NOMO-1 treated with DMSO at 0.1 percent for 48 hours (cell line): ENCODE data around the gene OBP2A.

ENCODE experiments used
- DNase-seq: peaks from one replicate; lab custom pipeline; 2025; ENCODE audit not compliant: unreplicated experiment; lab: John Stamatoyannopoulos, UW

OBP2A gene

GRCh38 chr9:135575995-135576631 is 30.2 kb downstream of the OBP2A start:
- no peak for DNase-seq

- DNase-seq, result no peak
These were observed 31.3 kb downstream of the OBP2A start for GRCh38 chr9:135577256-135577655.

GRCh38 chr9:135579356-135579755 is 33.4 kb downstream of the OBP2A start:
- no peak for DNase-seq

- no peak for DNase-seq
These were observed 34.1 kb downstream of the OBP2A start for GRCh38 chr9:135579889-135580660.

- no peak for DNase-seq
These were observed 34.9 kb downstream of the OBP2A start for GRCh38 chr9:135580664-135581380.

GRCh38 chr9:135581636-135582426 is 35.9 kb downstream of the OBP2A start:
- no peak for DNase-seq

GRCh38 chr9:135582541-135582940 is 36.6 kb downstream of the OBP2A start:
- no peak for DNase-seq

- DNase-seq, result no peak
These were observed 37.2 kb downstream of the OBP2A start for GRCh38 chr9:135582966-135583687.

- no peak for DNase-seq
These were observed 37.7 kb downstream of the OBP2A start for GRCh38 chr9:135583688-135584011.

- DNase-seq, result no peak
These were observed 38.4 kb downstream of the OBP2A start for GRCh38 chr9:135584371-135584770.

GRCh38 chr9:135584934-135585333 is 39.0 kb downstream of the OBP2A start:
- DNase-seq, result no peak

GRCh38 chr9:135586601-135587109 is 40.7 kb downstream of the OBP2A start:
- no peak for DNase-seq

- no peak for DNase-seq
These were observed 41.7 kb downstream of the OBP2A start for GRCh38 chr9:135587658-135588057.

GRCh38 chr9:135588371-135588770 is 42.4 kb downstream of the OBP2A start:
- no peak for DNase-seq

- DNase-seq, result no peak
These were observed 43.1 kb downstream of the OBP2A start for GRCh38 chr9:135588886-135589595.

GRCh38 chr9:135589596-135590485 is 43.9 kb downstream of the OBP2A start:
- no peak for DNase-seq

GRCh38 chr9:135590486-135591079 is 44.7 kb downstream of the OBP2A start:
- no peak for DNase-seq

GRCh38 chr9:135591506-135592330 is 45.8 kb downstream of the OBP2A start:
- DNase-seq, result no peak
